H9 (cell line): Measurements from ENCODE around the gene NKAIN1. TPM values are rescaled to one million over a fixed set of nuclear protein-coding genes. Genes with fewer than 3 reads are reported as not detected.
"Not testable (repeated sequence)": the region's sequence is repeated elsewhere in the genome, so short reads cannot be mapped to it uniquely, and the experiment has no call there.

Experiments
- DNase-seq: peaks from one replicate; pipeline ENCODE4 v3.0.0-alpha.2; 2017
- H2AFZ ChIP-seq: one replicate; pipeline ENCODE4 v1.6.1; 2013; ENCODE audit warnings: mild to moderate bottlenecking, low read length, control low read depth, moderate library complexity
- H2AK5ac ChIP-seq: 2 replicates; pipeline ENCODE4 v1.6.1; 2013; ENCODE audit warnings: low read length, control low read depth, mixed read lengths; ENCODE audit not compliant: insufficient read length
- H2BK120ac ChIP-seq: one replicate; pipeline ENCODE4 v1.6.1; 2013; ENCODE audit warnings: low read depth, mild to moderate bottlenecking, low read length, control low read depth, inconsistent platforms; ENCODE audit not compliant: poor library complexity, severe bottlenecking
- H2BK12ac ChIP-seq: 2 replicates; pipeline ENCODE4 v1.6.1; 2013; ENCODE audit warnings: low read length, control low read depth, mixed read lengths, low read depth; ENCODE audit not compliant: insufficient read length
- H2BK15ac ChIP-seq: 2 replicates; pipeline ENCODE4 v1.6.1; 2013; ENCODE audit warnings: low read depth, low read length, control low read depth
- H2BK20ac ChIP-seq: one replicate; pipeline ENCODE4 v1.6.1; 2013; ENCODE audit warnings: low read depth, mild to moderate bottlenecking, low read length, control low read depth, inconsistent platforms; ENCODE audit not compliant: poor library complexity, severe bottlenecking
- H2BK5ac ChIP-seq: 2 replicates; pipeline ENCODE4 v1.6.1; 2013; ENCODE audit warnings: low read length, control low read depth, mixed read lengths; ENCODE audit not compliant: insufficient read length
- H3K14ac ChIP-seq: 2 replicates; pipeline ENCODE4 v1.6.1; 2013; ENCODE audit warnings: low read length, control low read depth; ENCODE audit not compliant: insufficient read depth
- H3K18ac ChIP-seq: 2 replicates; pipeline ENCODE4 v1.6.1; 2013; ENCODE audit warnings: low read depth, mild to moderate bottlenecking, mixed read lengths, low read length, control low read depth; ENCODE audit not compliant: insufficient read length
- H3K23ac ChIP-seq: 2 replicates; pipeline ENCODE4 v1.6.1; 2013; ENCODE audit warnings: low read length, control low read depth, mixed read lengths, low read depth; ENCODE audit not compliant: insufficient read length
- H3K23me2 ChIP-seq: 2 replicates; pipeline ENCODE4 v1.6.1; 2013; ENCODE audit warnings: low read depth, mild to moderate bottlenecking, mixed read lengths, low read length, control low read depth; ENCODE audit not compliant: insufficient read length, poor library complexity, severe bottlenecking
- H3K27ac ChIP-seq: 2 replicates; pipeline ENCODE4 v1.5.1; 2013; ENCODE audit warnings: low read length, control low read depth, mixed read lengths, low read depth; ENCODE audit not compliant: insufficient read length
- H3K27me3 ChIP-seq: 2 replicates; pipeline ENCODE4 v1.6.1; 2013; ENCODE audit warnings: low read length, control low read depth, inconsistent platforms; ENCODE audit not compliant: insufficient read depth
- H3K4ac ChIP-seq: 2 replicates; pipeline ENCODE4 v1.6.1; 2013; ENCODE audit warnings: low read depth, mild to moderate bottlenecking, control low read depth, inconsistent platforms, low read length, moderate library complexity
- H3K4me1 ChIP-seq: 2 replicates; pipeline ENCODE4 v1.6.1; 2013; ENCODE audit warnings: low read length, control low read depth, inconsistent platforms; ENCODE audit not compliant: insufficient read depth
- H3K4me2 ChIP-seq: 2 replicates; pipeline ENCODE4 v1.6.1; 2013; ENCODE audit warnings: low read length, control low read depth, mixed read lengths; ENCODE audit not compliant: insufficient read length, insufficient read depth
- H3K56ac ChIP-seq: 2 replicates; pipeline ENCODE4 v1.6.1; 2013; ENCODE audit warnings: low read depth, mild to moderate bottlenecking, mixed read lengths, low read length, control low read depth; ENCODE audit not compliant: insufficient read length
- H3K79me1 ChIP-seq: 2 replicates; pipeline ENCODE4 v1.6.1; 2013; ENCODE audit warnings: low read depth, mild to moderate bottlenecking, moderate library complexity, low read length, control low read depth, inconsistent platforms; ENCODE audit not compliant: insufficient read depth, poor library complexity, severe bottlenecking
- H3K79me2 ChIP-seq: 2 replicates; pipeline ENCODE4 v1.6.1; 2013; ENCODE audit warnings: low read length, control low read depth, inconsistent platforms; ENCODE audit not compliant: insufficient read depth
- H3K9ac ChIP-seq: 2 replicates; pipeline ENCODE4 v1.6.1; 2013; ENCODE audit warnings: low read length, control low read depth, mixed read lengths; ENCODE audit not compliant: insufficient read length; ENCODE audit errors: extremely low read depth
- H3K9me3 ChIP-seq: one replicate; pipeline ENCODE4 v1.6.1; 2013; ENCODE audit warnings: low read depth, low read length, inconsistent platforms; ENCODE audit not compliant: control insufficient read depth
- H3T11ph ChIP-seq: one replicate; pipeline ENCODE4 v1.6.1; 2013; ENCODE audit warnings: mild to moderate bottlenecking, low read length, control low read depth, inconsistent platforms
- H4K20me1 ChIP-seq: one replicate; pipeline ENCODE4 v1.6.1; 2013; ENCODE audit not compliant: control insufficient read depth, insufficient read length, insufficient read depth
- H4K5ac ChIP-seq: 2 replicates; pipeline ENCODE4 v1.6.1; 2013; ENCODE audit warnings: low read depth, mild to moderate bottlenecking, mixed read lengths, low read length, control low read depth; ENCODE audit not compliant: insufficient read length
- H4K8ac ChIP-seq: replicated peaks from 2 replicates; pipeline ENCODE4 v1.6.1; 2013; ENCODE audit warnings: low read length, control low read depth, mixed read lengths, low read depth; ENCODE audit not compliant: insufficient read length
- H4K91ac ChIP-seq: 2 replicates; pipeline ENCODE4 v1.6.1; 2013; ENCODE audit warnings: low read depth, mild to moderate bottlenecking, moderate library complexity, mixed read lengths, low read length, control low read depth; ENCODE audit not compliant: insufficient read length
- H3K27ac Mint-ChIP-seq, 3 experiments: 2 replicates in 2 of 3; 3 replicates in 1 of 3; pipeline ENCODE4 v1.8.0; 2020 to 2021; ENCODE audit warnings: mixed read lengths in 3 of 3, mild to moderate bottlenecking in 1 of 3, moderate library complexity in 1 of 3
- H3K27me3 Mint-ChIP-seq: 2 replicates; pipeline ENCODE4 v1.8.0; 2021; ENCODE audit warnings: low read depth, mild to moderate bottlenecking, moderate library complexity, mixed read lengths
- H3K36me3 Mint-ChIP-seq, 3 experiments: 2 replicates in 2 of 3; 3 replicates in 1 of 3; pipeline ENCODE4 v1.8.0; 2020 to 2021; ENCODE audit warnings: low read depth in 3 of 3, mixed read lengths in 3 of 3; ENCODE audit not compliant: insufficient read depth in 1 of 3
- H3K4me1 Mint-ChIP-seq, 2 experiments: 2 replicates each; pipeline ENCODE4 v1.8.0; 2020; ENCODE audit warnings: mixed read lengths in 2 of 2
- H3K4me3 Mint-ChIP-seq, 2 experiments: 2 replicates in 1 of 2; 3 replicates in 1 of 2; pipeline ENCODE4 v1.8.0; 2020 to 2021; ENCODE audit warnings: mild to moderate bottlenecking in 2 of 2, mixed read lengths in 2 of 2, moderate library complexity in 1 of 2
- H3K9me3 Mint-ChIP-seq, 2 experiments: 2 replicates in 1 of 2; 3 replicates in 1 of 2; pipeline ENCODE4 v1.8.0; 2020; ENCODE audit warnings: mild to moderate bottlenecking in 2 of 2, mixed read lengths in 2 of 2, moderate library complexity in 1 of 2
- CTCF ChIP-seq: fragments of 200-600 bp; sonication (generic); conservative IDR thresholded peaks from 3 replicates; pipeline ENCODE4 v1.8.0; 2021; ENCODE audit warnings: antibody characterized with exemption, mild to moderate bottlenecking
- WGBS: extraction: QIAGEN DNeasy Blood & Tissue Kit; methylation state at CpG from one replicate; pipeline ENCODE4 v1.1.7; 2013; ENCODE audit warnings: missing lambda C conversion rate, low lambda C conversion rate, mixed read lengths; ENCODE audit not compliant: insufficient read length; ENCODE audit errors: extremely low coverage; 5-methylcytosine and 5-hydroxymethylcytosine counted together
- total RNA-seq: library from RNA; stranded (reverse); gene quantifications from 2 replicates; pipeline ENCODE4 v1.2.1, GENCODE V29; 2021

The NKAIN1 gene
- total RNA-seq, 1 experiment from 2014 or later, result 25.6 TPM

- not testable (repeated sequence) for H3K23me2 ChIP-seq, H3K4me1 ChIP-seq, H3K79me1 ChIP-seq, H3K27me3 ChIP-seq, H3K9me3 Mint-ChIP-seq, H4K91ac ChIP-seq, H2BK5ac ChIP-seq, H3K4me3 Mint-ChIP-seq, H4K20me1 ChIP-seq, H4K8ac ChIP-seq, H3K27ac ChIP-seq, H3K9me3 ChIP-seq, H4K5ac ChIP-seq, H2AFZ ChIP-seq, H3K56ac ChIP-seq, H2BK120ac ChIP-seq, H3K36me3 Mint-ChIP-seq, DNase-seq, H3K18ac ChIP-seq, H2AK5ac ChIP-seq, H3K9ac ChIP-seq, H3K79me2 ChIP-seq, H2BK12ac ChIP-seq, H2BK15ac ChIP-seq, H3K27me3 Mint-ChIP-seq, H3K14ac ChIP-seq, H3K4me2 ChIP-seq, H3T11ph ChIP-seq, H3K23ac ChIP-seq, H3K4ac ChIP-seq, H2BK20ac ChIP-seq
- peaks cover 19 to 24% of the 10 kb centered on the region in 2 experiments for H3K4me1 Mint-ChIP-seq
- TF ChIP-seq CTCF, result peak; percentile 32; the same call in 1 of the 3 replicates
- WGBS, result no CpG with 5 or more reads among the region's 10 CpGs
- H3K27ac Mint-ChIP-seq, result peak overlapping the region in 1 of 3 experiments; percentile 41; a peak in 1 of 7 replicates
Observed at GRCh38 chr1:31195267-31195666, 44.4 kb downstream of the NKAIN1 start.
